ENCODE measurements around the gene ALOX5AP. TPM values are rescaled to one million over a fixed set of nuclear protein-coding genes. Genes with fewer than 3 reads are reported as not detected.

ALOX5AP gene
- 100 to 1,000 TPM; 230 to 238 TPM for total RNA-seq

DNA sequence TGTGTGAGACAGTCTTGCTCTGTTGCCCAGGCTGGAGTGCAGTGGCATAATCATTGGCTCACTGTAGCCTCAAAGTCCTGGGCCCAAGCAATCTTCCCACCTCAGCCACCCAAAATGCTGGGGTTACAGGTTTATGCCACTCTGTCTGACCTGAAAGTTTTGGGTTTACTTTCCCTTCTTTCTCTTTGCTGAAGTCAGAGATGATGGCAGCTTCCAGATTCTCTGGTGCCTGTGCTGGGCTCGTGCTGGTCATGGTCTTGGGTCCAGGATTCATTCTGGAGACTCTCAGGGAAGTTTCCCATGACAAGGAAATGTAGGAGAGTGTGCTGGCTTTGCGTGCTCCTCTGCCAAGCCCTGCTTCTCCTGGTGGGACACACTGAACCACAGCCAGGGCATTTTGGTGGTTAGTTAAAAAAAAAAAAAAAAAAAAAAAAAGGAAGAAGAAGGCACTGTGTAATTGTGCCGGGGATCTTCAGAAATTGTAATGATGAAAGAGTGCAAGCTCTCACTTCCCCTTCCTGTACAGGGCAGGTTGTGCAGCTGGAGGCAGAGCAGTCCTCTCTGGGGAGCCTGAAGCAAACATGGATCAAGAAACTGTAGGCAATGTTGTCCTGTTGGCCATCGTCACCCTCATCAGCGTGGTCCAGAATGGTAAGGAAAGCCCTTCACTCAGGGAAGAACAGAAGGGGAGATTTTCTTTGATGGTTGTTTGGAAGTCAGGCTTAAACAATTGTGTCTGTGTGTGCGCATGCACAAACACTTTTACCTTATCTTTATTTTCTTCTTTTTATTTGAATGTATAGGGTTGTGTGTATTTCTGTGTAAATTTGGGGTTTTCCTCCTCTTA is at the start of gene ALOX5AP:
TSS of gene ALOX5AP (plus strand) at position 519 of the 847 bp plus-strand sequence. CDS start at position 582, 63 bp downstream.
- peaks cover 1% of the 10 kb centered on the region for H3K27me3 Mint-ChIP-seq

DNA sequence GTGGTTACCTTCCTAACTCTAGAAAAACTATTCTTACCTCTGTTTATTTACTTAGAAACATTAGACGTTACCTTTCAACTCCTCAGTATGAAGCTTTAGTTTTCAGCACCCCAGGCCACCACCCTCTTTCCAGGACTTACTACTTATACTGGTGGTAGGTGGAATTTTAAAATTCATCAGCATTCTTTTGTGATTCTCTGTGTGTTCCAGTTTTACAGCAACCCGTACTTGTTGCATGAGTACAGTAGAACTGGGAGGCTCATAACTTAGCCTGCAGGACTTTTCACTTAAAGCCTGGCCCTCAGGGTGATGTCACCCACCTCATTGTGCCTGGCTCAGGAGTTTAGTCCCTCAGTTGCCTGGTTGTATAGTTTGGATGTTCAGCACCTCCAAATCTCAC is 49.4 kb upstream of the ALOX5AP start:
- Mint-ChIP-seq H3K4me1 (peaks cover 20% of the 10 kb centered on the region), H3K36me3 (ENCODE audit: low read depth) (peaks cover 3% of the 10 kb centered on the region), H3K27me3 (peaks cover 12% of the 10 kb centered on the region), H3K9me3 (peaks cover 3% of the 10 kb centered on the region), H3K4me3 (no peak overlapping the region), H3K27ac (no peak overlapping the region)
- ChIA-PET CTCF (no interaction called here), POLR2A (no interaction called here)
- DNase-seq, result no peak

More for the DNA sequence above, at the start of gene ALOX5AP:
- CTCF ChIA-PET, result interaction anchor here (0.7 kb wide), 2 partner anchors 68 to 781 kb away, joined by 3 to 4 read pairs; no protein-coding TSS in a partner anchor
- DNase-seq, result peak; percentile 54
- no peaks in the 10 kb centered on the region for H3K9me3 Mint-ChIP-seq
- peaks cover 61% of the 10 kb centered on the region for H3K4me1 Mint-ChIP-seq
- H3K27ac Mint-ChIP-seq, result peak within 1 kb of the TSS; percentile 97
- peaks cover 33% of the 10 kb centered on the region for H3K36me3 Mint-ChIP-seq (ENCODE audit: low read depth)
- H3K4me3 Mint-ChIP-seq, result peak within 1 kb of the TSS; percentile 98
- POLR2A ChIA-PET, result interaction anchor here (0.7 to 3.5 kb wide), 4 partner anchors 9 to 269 kb away, joined by 3 to 31 read pairs (median 4); partner anchors contain the start of genes HMGB1 and USPL1

GRCh38 chr13:30687601-30688000 is 47.7 kb upstream of the ALOX5AP start:
- Mint-ChIP-seq H3K36me3 (ENCODE audit: low read depth) (peaks cover 3% of the 10 kb centered on the region), H3K27me3 (peaks cover 12% of the 10 kb centered on the region), H3K4me1 (peaks cover 14% of the 10 kb centered on the region), H3K4me3 (no peak overlapping the region), H3K27ac (no peak overlapping the region), H3K9me3 (peaks cover 3% of the 10 kb centered on the region)
- CTCF ChIA-PET, result interaction anchor here (1.3 kb wide), 1 partner anchor 61 kb away, joined by 3 read pairs; no protein-coding TSS in a partner anchor
- no peak for DNase-seq
- POLR2A ChIA-PET, result no interaction called here

- no peak for DNase-seq
- H3K27ac Mint-ChIP-seq, result peak overlapping the region; percentile 61
- peaks cover 3% of the 10 kb centered on the region for H3K36me3 Mint-ChIP-seq (ENCODE audit: low read depth)
- ChIA-PET POLR2A (interaction anchor here (1.3 to 1.4 kb wide), 2 partner anchors 50 to 73 kb away, joined by 5 to 7 read pairs; no protein-coding TSS in a partner anchor), CTCF (no interaction called here)
- peaks cover 16% of the 10 kb centered on the region for H3K4me1 Mint-ChIP-seq
- H3K9me3 Mint-ChIP-seq, result peaks cover 3% of the 10 kb centered on the region
- H3K4me3 Mint-ChIP-seq, result no peak overlapping the region
- peaks cover 24% of the 10 kb centered on the region for H3K27me3 Mint-ChIP-seq
Measured at GRCh38 chr13:30689752-30690151, 45.6 kb upstream of the ALOX5AP start.

- DNase-seq, result peak; percentile 40
- Mint-ChIP-seq H3K27ac (peak overlapping the region; percentile 61), H3K4me3 (peak overlapping the region; percentile 52), H3K36me3 (ENCODE audit: low read depth) (peaks cover 3% of the 10 kb centered on the region), H3K27me3 (peaks cover 27% of the 10 kb centered on the region), H3K9me3 (peaks cover 3% of the 10 kb centered on the region), H3K4me1 (peaks cover 20% of the 10 kb centered on the region)
- ChIA-PET POLR2A (interaction anchor here (0.5 to 1.4 kb wide), 4 partner anchors 47 to 383 kb away, joined by 3 to 7 read pairs (median 4); partner anchors contain the start of gene KATNAL1), CTCF (no interaction called here)
Measured at GRCh38 chr13:30690282-30691188, 44.8 kb upstream of the ALOX5AP start.

GRCh38 chr13:30692113-30692512 is 43.2 kb upstream of the ALOX5AP start:
- no peak overlapping the region for H3K4me3 Mint-ChIP-seq
- CTCF ChIA-PET, result no interaction called here
- peaks cover 3% of the 10 kb centered on the region for H3K36me3 Mint-ChIP-seq (ENCODE audit: low read depth)
- H3K27ac Mint-ChIP-seq, result no peak overlapping the region
- H3K4me1 Mint-ChIP-seq, result peaks cover 36% of the 10 kb centered on the region
- POLR2A ChIA-PET, result no interaction called here
- H3K27me3 Mint-ChIP-seq, result peaks cover 29% of the 10 kb centered on the region
- H3K9me3 Mint-ChIP-seq, result peaks cover 3% of the 10 kb centered on the region
- DNase-seq, result no peak

- H3K4me1 Mint-ChIP-seq, result peaks cover 34% of the 10 kb centered on the region
Measured at GRCh38 chr13:30696278-30697176, 38.8 kb upstream of the ALOX5AP start.

GRCh38 chr13:30697177-30697953 is 38.0 kb upstream of the ALOX5AP start:
- Mint-ChIP-seq H3K27ac (no peak overlapping the region), H3K4me3 (no peak overlapping the region), H3K36me3 (ENCODE audit: low read depth) (no peaks in the 10 kb centered on the region), H3K4me1 (peaks cover 35% of the 10 kb centered on the region), H3K27me3 (peaks cover 46% of the 10 kb centered on the region), H3K9me3 (no peaks in the 10 kb centered on the region)
- POLR2A ChIA-PET, result interaction anchor here (0.7 to 1.9 kb wide), 3 partner anchors 16 to 80 kb away, joined by 3 to 5 read pairs (median 4); no protein-coding TSS in a partner anchor
- CTCF ChIA-PET, result interaction anchor here (1.3 to 1.5 kb wide), 2 partner anchors 8 to 347 kb away, joined by 4 to 5 read pairs; no protein-coding TSS in a partner anchor
- no peak for DNase-seq

More at GRCh38 chr13:30696278-30697176, 38.8 kb upstream of the ALOX5AP start:
- ChIA-PET POLR2A (interaction anchor here (0.7 to 1.9 kb wide), 3 partner anchors 16 to 80 kb away, joined by 3 to 5 read pairs (median 4); no protein-coding TSS in a partner anchor), CTCF (interaction anchor here (1.3 to 1.5 kb wide), 2 partner anchors 9 to 348 kb away, joined by 4 to 5 read pairs; no protein-coding TSS in a partner anchor)
- Mint-ChIP-seq H3K9me3 (no peaks in the 10 kb centered on the region), H3K27ac (peak overlapping the region; percentile 63), H3K27me3 (peaks cover 46% of the 10 kb centered on the region), H3K4me3 (peak overlapping the region; percentile 3), H3K36me3 (ENCODE audit: low read depth) (no peaks in the 10 kb centered on the region)
- DNase-seq, result peak; percentile 42

GRCh38 chr13:30697996-30698401 is 37.3 kb upstream of the ALOX5AP start:
- H3K27me3 Mint-ChIP-seq, result peaks cover 47% of the 10 kb centered on the region
- H3K4me3 Mint-ChIP-seq, result no peak overlapping the region
- H3K36me3 Mint-ChIP-seq (ENCODE audit: low read depth), result no peaks in the 10 kb centered on the region
- POLR2A ChIA-PET, result no interaction called here
- H3K9me3 Mint-ChIP-seq, result no peaks in the 10 kb centered on the region
- peaks cover 37% of the 10 kb centered on the region for H3K4me1 Mint-ChIP-seq
- H3K27ac Mint-ChIP-seq, result no peak overlapping the region
- CTCF ChIA-PET, result no interaction called here
- DNase-seq, result no peak

DNA sequence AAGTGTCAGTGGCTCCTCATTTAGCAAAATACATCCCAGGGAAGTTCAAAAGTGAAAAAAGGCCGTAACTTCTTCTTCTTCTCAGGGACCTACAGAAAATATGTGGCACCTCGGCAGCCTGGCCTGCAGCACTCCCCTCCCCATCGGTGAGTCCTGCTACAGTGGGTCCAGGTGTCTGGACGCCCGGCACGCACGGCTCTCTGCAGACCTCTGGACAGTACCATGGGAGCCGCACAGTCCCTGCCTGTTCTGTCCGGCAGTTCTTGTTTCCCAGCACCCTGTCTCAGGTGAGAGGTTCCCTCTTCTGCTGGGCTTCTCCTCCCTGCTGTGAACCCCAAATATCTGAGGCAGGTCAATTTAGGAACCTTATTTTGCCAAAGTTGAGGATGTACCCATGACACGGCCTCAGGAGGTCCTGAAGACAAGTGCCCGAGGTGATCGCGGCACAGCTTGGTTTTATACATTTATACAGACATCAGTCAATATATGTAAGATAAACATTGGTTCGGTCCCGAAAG is 36.8 kb upstream of the ALOX5AP start:
- no peak overlapping the region for H3K27ac Mint-ChIP-seq
- CTCF ChIA-PET, result no interaction called here

DNA sequence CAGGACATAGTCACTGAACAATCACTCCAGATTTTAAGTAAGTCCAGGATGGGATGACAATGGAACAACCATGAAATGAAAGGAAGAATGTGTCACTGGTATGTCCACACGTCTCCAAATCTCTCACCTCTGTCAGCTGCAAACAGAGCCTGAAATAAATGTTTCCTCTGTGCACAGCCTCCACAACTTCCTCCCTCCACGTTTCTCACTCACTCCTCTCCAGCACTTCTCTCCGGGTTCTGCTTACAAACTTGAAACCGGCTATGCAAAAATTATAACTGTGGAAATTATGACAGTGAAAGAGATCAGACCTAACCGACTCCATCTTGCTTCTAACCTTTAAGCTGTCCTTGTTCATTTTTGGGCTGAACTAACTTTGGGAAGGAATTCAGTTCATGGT is 35.0 kb upstream of the ALOX5AP start:
- Mint-ChIP-seq H3K27me3 (peaks cover 44% of the 10 kb centered on the region), H3K4me1 (peaks cover 33% of the 10 kb centered on the region), H3K4me3 (no peak overlapping the region), H3K36me3 (ENCODE audit: low read depth) (no peaks in the 10 kb centered on the region), H3K9me3 (no peaks in the 10 kb centered on the region), H3K27ac (no peak overlapping the region)
- DNase-seq, result no peak
- ChIA-PET CTCF (no interaction called here), POLR2A (interaction anchor here (0.9 kb wide), 1 partner anchor 8 kb away, joined by 3 read pairs; no protein-coding TSS in a partner anchor)

More for the DNA sequence above, 36.8 kb upstream of the ALOX5AP start:
- H3K27me3 Mint-ChIP-seq, result peaks cover 44% of the 10 kb centered on the region
- DNase-seq, result no peak
- no peaks in the 10 kb centered on the region for H3K36me3 Mint-ChIP-seq (ENCODE audit: low read depth)
- POLR2A ChIA-PET, result no interaction called here
- no peak overlapping the region for H3K4me3 Mint-ChIP-seq
- peaks cover 37% of the 10 kb centered on the region for H3K4me1 Mint-ChIP-seq
- no peaks in the 10 kb centered on the region for H3K9me3 Mint-ChIP-seq

Data from activated CD4-positive, alpha-beta memory T cell treated with anti-CD3 and anti-CD28 coated beads, Interleukin-2, amount 10 ng/mL, durations not matched to agents 7 days and 5 days (primary cell).